Endometrial microvascular endothelial cells (primary cell): ENCODE measurements around the gene NUCB2. TPM values are rescaled to one million over a fixed set of nuclear protein-coding genes. Genes with fewer than 3 reads are reported as not detected.

Experiments used
- in situ Hi-C: cut with HindIII; loops from 2 replicates; pipeline ENCODE4 v1.10.0; 2017; ENCODE audit warnings: low sequenced_read_pairs, low pct_unique_long_range_greater_than_20kb; ENCODE audit errors: inconsistent ontology term
- total RNA-seq: library from RNA; depleted of rRNA; stranded (reverse); fragments of >200 nt; gene quantifications from one replicate; pipeline ENCODE4 v1.2.3, GENCODE V29; 2015; ENCODE audit errors: inconsistent ontology term

NUCB2 gene
- total RNA-seq, 1 donor from 2014 or later: 42.5 TPM

DNA sequence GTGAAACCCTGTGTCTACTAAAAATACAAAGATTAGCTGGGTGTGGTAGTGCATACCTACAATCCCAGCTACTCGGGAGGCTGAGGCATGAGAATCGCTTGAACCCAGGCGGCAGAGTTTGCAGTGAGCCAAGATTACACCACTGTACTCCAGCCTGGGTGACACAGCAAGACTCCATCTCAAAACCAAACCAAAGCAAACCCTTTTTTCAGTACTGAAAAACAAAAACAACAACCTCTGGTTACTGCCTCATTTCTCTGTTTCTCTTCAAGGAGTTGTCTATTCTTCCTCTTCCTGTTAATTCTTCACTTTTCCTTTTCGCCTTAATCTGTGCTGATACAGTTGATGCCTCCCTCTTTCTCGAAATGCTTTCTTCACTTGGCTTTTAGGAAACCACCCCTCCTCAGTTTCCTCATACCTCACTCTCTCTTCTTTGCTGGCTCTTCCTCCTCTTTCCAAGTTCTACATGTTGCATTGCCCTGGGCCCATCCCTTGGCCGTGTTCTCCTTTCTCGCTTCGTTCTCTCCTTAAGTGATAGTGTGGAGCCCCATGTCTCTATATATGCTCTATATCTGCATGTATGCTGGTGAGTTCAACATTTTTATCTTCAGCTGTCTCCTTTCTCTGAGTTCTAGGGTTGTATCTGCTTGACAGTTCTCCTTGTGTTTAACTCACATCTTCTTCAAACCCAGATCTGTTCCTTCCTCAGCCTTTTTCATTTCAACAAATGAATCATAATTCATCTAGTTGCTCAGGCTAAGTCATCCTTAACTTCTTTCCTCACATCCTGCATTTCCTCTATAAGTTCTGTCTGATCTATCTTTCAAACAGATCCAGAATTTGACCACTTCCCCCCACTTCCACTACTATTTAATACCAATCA is 37.1 kb downstream of the NUCB2 start:
- in situ Hi-C loops: no loop called here

GRCh38 chr11:17314232-17314547 is 37.7 kb downstream of the NUCB2 start:
- in situ Hi-C loops: no loop called here

- in situ Hi-C loops: no loop called here
Observed at GRCh38 chr11:17314904-17315426, 38.4 kb downstream of the NUCB2 start.

GRCh38 chr11:17328871-17329494 is 52.4 kb downstream of the NUCB2 start:
- in situ Hi-C loops: no loop called here

GRCh38 chr11:17331669-17332068 is 55.1 kb downstream of the NUCB2 start:
- in situ Hi-C loops: no loop called here

GRCh38 chr11:17333799-17334586 is 57.5 kb downstream of the NUCB2 start:
- in situ Hi-C loops: no loop called here

- in situ Hi-C loops: no loop called here
Observed at GRCh38 chr11:17343257-17343656, 66.7 kb downstream of the NUCB2 start.

DNA sequence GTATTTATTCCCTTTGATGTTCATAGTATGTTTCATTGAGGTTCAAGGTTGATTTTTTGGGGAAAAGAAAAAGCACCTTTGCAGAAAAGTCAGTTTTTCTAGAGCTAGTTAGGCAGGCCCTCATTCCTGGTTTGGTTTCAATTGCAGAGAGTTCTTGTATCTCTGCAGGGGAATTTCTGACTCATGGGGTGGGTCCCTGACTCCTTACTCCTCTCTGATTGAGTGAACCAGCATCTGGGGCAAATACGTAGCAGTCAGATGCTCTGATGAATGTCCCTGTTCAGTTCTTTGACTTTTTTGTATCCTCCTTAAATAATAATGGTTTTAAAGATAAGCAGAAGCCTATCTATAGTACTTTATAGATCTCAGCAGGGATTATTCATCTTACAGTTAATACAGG is 67.4 kb downstream of the NUCB2 start:
- in situ Hi-C loops: no loop called here

DNA sequence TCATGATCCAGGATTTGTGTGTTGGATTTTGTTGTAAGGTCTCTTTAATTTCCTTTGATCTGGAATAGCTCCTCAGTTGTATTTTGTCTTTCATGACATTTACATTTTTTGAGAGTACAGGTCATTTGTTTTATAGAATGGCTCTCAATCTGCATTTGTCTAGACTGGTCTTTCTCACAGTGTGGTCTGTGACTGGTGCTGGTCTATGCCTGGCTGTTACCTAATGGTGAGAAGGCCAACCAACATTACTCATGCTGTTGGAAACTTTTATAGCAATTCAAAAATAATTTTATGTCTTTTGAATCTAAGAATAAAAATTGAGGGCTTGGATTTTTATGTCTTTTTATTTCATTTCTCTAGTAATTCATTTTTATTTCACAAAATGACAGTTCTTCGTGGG is 71.1 kb downstream of the NUCB2 start:
- in situ Hi-C loops: no loop called here

GRCh38 chr11:17350455-17351171 is 74.1 kb downstream of the NUCB2 start:
- in situ Hi-C loops: no loop called here

DNA sequence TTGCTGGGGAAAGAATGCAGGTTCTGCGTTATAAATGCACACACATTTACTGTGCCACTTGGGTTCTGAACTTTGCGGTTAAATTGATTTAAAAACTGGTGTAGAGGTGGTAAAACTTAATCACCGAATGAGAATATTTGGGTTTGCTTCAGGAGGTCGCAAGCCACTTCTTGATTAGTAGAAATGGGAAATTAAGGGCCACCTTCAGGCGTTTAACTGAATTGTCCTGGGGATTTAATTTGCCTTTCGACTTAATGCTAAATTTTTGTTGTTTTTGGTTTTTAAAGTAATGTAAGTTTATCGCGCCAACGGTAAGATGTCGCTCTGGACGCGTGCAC is 74.6 kb downstream of the NUCB2 start:
- in situ Hi-C loops: no loop called here

- in situ Hi-C loops: no loop called here
Observed at GRCh38 chr11:17351510-17352176, 75.1 kb downstream of the NUCB2 start, which contains the start of gene NCR3LG1. Gene NCR3LG1, plus strand, starts transcription at chr11:17351800. Its CDS starts 170 bp downstream, at chr11:17351970.

DNA sequence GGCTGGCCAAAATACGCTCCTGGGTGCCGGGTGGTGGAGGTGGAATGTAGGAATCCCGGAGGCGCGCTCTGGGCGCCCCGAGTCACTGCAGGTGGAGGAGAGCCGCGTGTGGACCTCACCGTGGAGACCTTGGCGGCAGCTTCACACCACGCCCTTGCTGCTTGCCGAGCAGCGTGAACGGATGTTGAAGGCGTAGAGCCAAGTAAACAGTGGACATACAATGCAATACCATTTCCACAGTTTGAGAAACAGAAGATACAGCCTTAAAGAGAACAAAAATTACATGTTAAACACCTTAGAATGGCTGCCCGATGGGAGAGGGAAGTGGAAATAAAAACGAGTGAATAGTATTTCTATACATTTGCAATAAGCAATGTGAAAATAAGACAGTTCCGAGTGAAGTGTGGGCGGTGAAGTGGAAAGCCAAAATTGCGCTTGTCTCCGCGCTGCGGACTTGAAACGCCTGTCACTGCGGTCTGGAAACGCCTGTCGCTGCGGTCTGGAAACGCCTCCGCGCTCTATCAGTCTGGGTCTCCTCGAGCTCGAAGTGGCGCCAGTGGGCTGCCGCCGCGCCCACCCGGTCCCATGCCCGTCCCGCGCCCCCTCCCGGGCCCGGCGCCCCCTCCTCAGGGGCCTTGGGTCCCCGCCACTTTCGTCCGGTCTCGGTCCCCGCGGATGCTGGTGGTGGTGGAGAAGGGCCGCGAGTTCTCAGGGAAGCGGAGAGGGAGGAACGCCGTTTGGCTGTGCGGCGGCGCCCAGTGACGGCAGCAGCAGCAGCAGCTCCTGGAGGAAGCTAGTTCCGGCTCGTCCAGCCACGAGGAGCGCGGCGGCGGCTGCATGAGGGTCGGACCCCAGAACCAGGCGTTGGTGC is 76.6 kb downstream of the NUCB2 start:
- in situ Hi-C loops: no loop called here

- in situ Hi-C loops: no loop called here
Observed at GRCh38 chr11:17353821-17354600, 77.5 kb downstream of the NUCB2 start.

DNA sequence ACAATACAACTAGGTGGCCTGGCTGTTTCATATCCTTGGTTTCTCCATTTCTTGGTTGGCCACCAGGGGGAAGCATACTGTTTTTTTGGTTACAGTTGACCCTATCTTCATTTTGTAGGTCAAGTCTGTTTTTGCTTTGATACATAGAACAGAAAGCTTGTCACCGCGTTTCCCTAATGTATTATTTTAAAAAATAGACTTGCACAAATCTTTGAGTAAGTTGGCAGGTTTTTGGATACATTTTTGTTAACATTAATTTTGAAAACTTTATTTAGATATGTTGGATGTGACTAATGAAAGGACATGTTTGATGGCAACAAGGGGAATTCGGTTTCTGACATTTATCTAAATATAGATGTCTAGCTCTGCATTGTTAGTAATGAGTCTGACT is 78.1 kb downstream of the NUCB2 start:
- in situ Hi-C loops: no loop called here

DNA sequence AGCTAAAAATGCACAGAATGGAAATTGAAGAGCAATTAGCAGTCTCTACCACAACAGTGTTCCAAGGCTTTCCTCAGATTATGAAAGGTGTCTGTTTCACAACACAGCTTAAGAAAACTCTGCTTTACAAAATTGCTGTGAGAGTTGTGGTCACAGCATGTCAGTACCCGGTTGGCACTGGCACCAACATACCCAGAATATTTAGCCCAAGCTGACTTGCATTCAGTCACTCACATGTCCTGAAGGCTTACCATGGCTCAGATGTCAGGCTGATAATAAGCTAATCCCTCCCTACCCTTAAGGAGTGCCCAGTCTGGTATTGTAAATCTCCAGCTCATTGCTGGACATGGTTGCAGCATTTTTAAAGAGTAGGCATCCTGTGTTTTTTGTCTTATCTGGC is 90.0 kb downstream of the NUCB2 start:
- in situ Hi-C loops: no loop called here

- in situ Hi-C loops: no loop called here
Observed at GRCh38 chr11:17368551-17368950, 92.0 kb downstream of the NUCB2 start.
